Naive thymus-derived CD4-positive, alpha-beta T cell (primary cell): ENCODE results near the gene TNRC6C. TPM values are rescaled to one million over a fixed set of nuclear protein-coding genes. Genes with fewer than 3 reads are reported as not detected.

Source experiments
- ATAC-seq: fragments of 150-1000 bp; cut with Tn5 transposase; 2 replicates; pipeline ENCODE4 v1.10.0; 2021; ENCODE audit warnings: mild to moderate bottlenecking, moderate library complexity
- CTCF ChIA-PET: fragments of 350-600 bp; sonication (Branson Sonifier 250); formaldehyde crosslinking; loops from one replicate; lab custom pipeline; 2021; ENCODE audit warnings: antibody characterized with exemption; lab: Charles Lee
- POLR2A ChIA-PET: fragments of 350-600 bp; sonication (Branson Sonifier 250); formaldehyde crosslinking; loops from one replicate; lab custom pipeline; 2021; ENCODE audit warnings: antibody characterized with exemption, inconsistent platforms; lab: Charles Lee
- DNase-seq, 9 donors: peaks; one replicate each; pipeline versions ENCODE4 v3.0.0 to v3.0.0-alpha.2; 2020 to 2022; ENCODE audit warnings: mixed read lengths in 1 of 9
- H3K27ac ChIP-seq: one replicate; pipeline ENCODE4 v1.7.0; 2013; ENCODE audit warnings: mild to moderate bottlenecking, low read depth, low read length, moderate library complexity
- H3K27me3 ChIP-seq, 2 donors: one replicate each; pipeline ENCODE4 v1.7.0; 2013; ENCODE audit warnings: low read length in 2 of 2, mild to moderate bottlenecking in 2 of 2, moderate library complexity in 2 of 2; ENCODE audit not compliant: control insufficient read depth in 2 of 2, insufficient read depth in 2 of 2
- H3K36me3 ChIP-seq, 3 experiments: 1 replicate in 2 of 3; 2 replicates in 1 of 3; pipeline ENCODE4 v1.7.0; 2013; ENCODE audit warnings: low read length in 3 of 3, mild to moderate bottlenecking in 3 of 3, moderate library complexity in 1 of 3; ENCODE audit not compliant: insufficient read depth in 3 of 3, control insufficient read depth in 2 of 3
- H3K4me1 ChIP-seq, 2 donors: one replicate each; pipeline ENCODE4 v1.7.0; 2013; ENCODE audit warnings: low read length in 2 of 2, mild to moderate bottlenecking in 2 of 2, moderate library complexity in 1 of 2; ENCODE audit not compliant: control insufficient read depth in 2 of 2, insufficient read depth in 2 of 2
- H3K4me3 ChIP-seq: 2 replicates; pipeline ENCODE4 v1.7.0; 2013; ENCODE audit warnings: mild to moderate bottlenecking, low read length
- H3K9me3 ChIP-seq, 3 experiments: 1 replicate in 2 of 3; 2 replicates in 1 of 3; pipeline ENCODE4 v1.7.0; 2013; ENCODE audit warnings: low read length in 3 of 3; ENCODE audit not compliant: control insufficient read depth in 2 of 3
- H3K27ac Mint-ChIP-seq, 9 donors: one replicate each; pipeline ENCODE4 v1.8.0; 2020 to 2022; ENCODE audit warnings: mixed read lengths in 9 of 9, mild to moderate bottlenecking in 8 of 9, moderate library complexity in 5 of 9, inconsistent platforms in 2 of 9
- H3K27me3 Mint-ChIP-seq, 5 donors: one replicate each; pipeline ENCODE4 v1.8.0; 2021 to 2022; ENCODE audit warnings: mixed read lengths in 5 of 5, mild to moderate bottlenecking in 1 of 5
- H3K36me3 Mint-ChIP-seq, 5 donors: one replicate each; pipeline ENCODE4 v1.8.0; 2020 to 2022; ENCODE audit warnings: mixed read lengths in 5 of 5, mild to moderate bottlenecking in 3 of 5, inconsistent platforms in 1 of 5
- H3K4me1 Mint-ChIP-seq, 7 donors: one replicate each; pipeline ENCODE4 v1.8.0; 2020 to 2022; ENCODE audit warnings: mixed read lengths in 7 of 7, mild to moderate bottlenecking in 3 of 7, inconsistent platforms in 1 of 7
- H3K4me3 Mint-ChIP-seq, 10 donors: one replicate each; pipeline ENCODE4 v1.8.0; 2020 to 2022; ENCODE audit warnings: mild to moderate bottlenecking in 10 of 10, mixed read lengths in 10 of 10, moderate library complexity in 6 of 10, inconsistent platforms in 2 of 10
- H3K9me3 Mint-ChIP-seq, 11 donors: one replicate each; pipeline ENCODE4 v1.8.0; 2020 to 2022; ENCODE audit warnings: mixed read lengths in 11 of 11, mild to moderate bottlenecking in 4 of 11, inconsistent platforms in 1 of 11, moderate library complexity in 1 of 11
- intact Hi-C, 2 donors: fragments of 100-400 bp; cut with micrococcal nuclease; formaldehyde crosslinking; loops; one replicate each; pipeline ENCODE4 v1.15.1; 2023
- polyA plus RNA-seq, 2 donors: library from polyadenylated mRNA; unstranded; fragments of 300-500 nt; fragmentation: Illumina TruSeq; gene quantifications; one replicate each; pipeline ENCODE4 v1.2.3, GENCODE V29; 2021
- total RNA-seq, 6 experiments: library from RNA in 5 of 6; stranded (reverse) in 5 of 6; gene quantifications; 1 replicate in 5 of 6; 2 replicates in 1 of 6; pipeline ENCODE4 v1.2.3 and lab custom pipeline; 2021 to 2026

TNRC6C gene
- total and polyA plus RNA-seq, 7 experiments from 2014 or later, result 7.4 to 133 (median 73.4) TPM

GRCh38 chr17:78007647-78008046, 49.1 kb downstream of the TNRC6C start:
- H3K36me3 ChIP-seq, result peaks cover 3 to 32% (median 17%) of the 10 kb centered on the region in 3 experiments
- no peak overlapping the region for H3K4me3 ChIP-seq
- no peaks in the 10 kb centered on the region for H3K27me3 ChIP-seq
- Mint-ChIP-seq H3K4me3 (no peak overlapping the region), H3K9me3 (no peaks in the 10 kb centered on the region), H3K36me3 (peaks cover 4 to 31% (median 11%) of the 10 kb centered on the region in 5 donors), H3K27ac (peak overlapping the region in 4 of 9 donors; percentile 13 to 78 (median 51)), H3K4me1 (peaks cover 4 to 77% (median 49%) of the 10 kb centered on the region in 7 donors), H3K27me3 (no peaks in the 10 kb centered on the region)
- ATAC-seq (no peak), DNase-seq (no peak)
- POLR2A ChIA-PET, result no interaction called here
- H3K4me1 ChIP-seq, result peaks cover 0 to 3% of the 10 kb centered on the region in 2 donors
- no peak overlapping the region for H3K27ac ChIP-seq
- intact Hi-C loops, result loop anchor here in 1 of 2 donors (2.0 kb wide), 1 partner anchor 13 kb away; no protein-coding TSS in a partner anchor
- CTCF ChIA-PET, result interaction anchor here (1.0 kb wide), 1 partner anchor 12 kb away, joined by 3 read pairs; no protein-coding TSS in a partner anchor
- no peaks in the 10 kb centered on the region for H3K9me3 ChIP-seq

DNA sequence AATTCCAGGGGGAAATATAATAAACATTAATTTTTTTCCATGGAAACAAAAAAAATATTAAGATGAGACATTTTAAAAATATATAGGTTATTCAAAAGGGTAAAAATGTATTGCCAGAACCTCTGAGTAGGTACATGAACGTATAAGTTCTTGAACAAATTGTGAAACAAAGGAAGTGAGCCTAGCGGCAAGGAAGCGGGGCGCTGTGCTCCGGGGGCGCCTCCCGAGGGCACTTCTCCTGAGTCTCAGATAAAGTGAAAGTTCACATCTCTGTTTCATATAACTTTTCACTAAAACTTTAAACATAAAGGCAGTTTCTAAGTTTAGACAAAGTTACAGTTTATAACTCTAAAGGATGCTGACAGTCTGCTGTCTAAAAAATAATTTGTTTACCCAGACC, 52.3 kb downstream of the TNRC6C start:
- no peak overlapping the region for H3K27ac ChIP-seq
- ChIA-PET CTCF (interaction anchor here (0.6 to 5.2 kb wide), 7 partner anchors 8 to 601 kb away, joined by 3 to 61 read pairs (median 4); no protein-coding TSS in a partner anchor), POLR2A (interaction anchor here (1.1 to 5.9 kb wide), 2 partner anchors 8 to 52 kb away, joined by 5 to 75 read pairs; partner anchors contain the start of gene TNRC6C)
- Mint-ChIP-seq H3K27ac (peak overlapping the region in 7 of 9 donors; percentile 41 to 86 (median 76)), H3K4me3 (peak overlapping the region in 6 of 10 donors; percentile 2 to 73 (median 44)), H3K9me3 (no peaks in the 10 kb centered on the region), H3K36me3 (peaks cover 1 to 17% (median 4%) of the 10 kb centered on the region in 5 donors), H3K27me3 (no peaks in the 10 kb centered on the region), H3K4me1 (peaks cover 16 to 66% (median 43%) of the 10 kb centered on the region in 7 donors)
- H3K36me3 ChIP-seq, result peaks cover 0 to 24% (median 18%) of the 10 kb centered on the region in 3 experiments
- intact Hi-C loops, result loop anchor here in 1 of 2 donors (1.0 to 5.0 kb wide), 3 partner anchors 123 to 578 kb away; no protein-coding TSS in a partner anchor
- DNase-seq, result peak in 5 of 9 donors; percentile 21 to 43 (median 30)
- ATAC-seq, result peak; percentile 49
- H3K27me3 ChIP-seq, result no peaks in the 10 kb centered on the region
- H3K4me1 ChIP-seq, result peaks cover 0 to 3% of the 10 kb centered on the region in 2 donors
- H3K4me3 ChIP-seq, result no peak overlapping the region
- H3K9me3 ChIP-seq, result no peaks in the 10 kb centered on the region

- Histone ChIP-seq H3K4me3 (no peak overlapping the region), H3K36me3 (peaks cover 3 to 34% (median 16%) of the 10 kb centered on the region in 3 experiments), H3K4me1 (peaks cover 0 to 3% of the 10 kb centered on the region in 2 donors), H3K9me3 (no peaks in the 10 kb centered on the region), H3K27ac (no peak overlapping the region), H3K27me3 (no peaks in the 10 kb centered on the region)
- ATAC-seq (no peak), DNase-seq (no peak)
- H3K27me3 Mint-ChIP-seq, result no peaks in the 10 kb centered on the region
- H3K36me3 Mint-ChIP-seq, result peaks cover 0 to 12% (median 1%) of the 10 kb centered on the region in 5 donors
- ChIA-PET CTCF (interaction anchor here (0.9 to 5.2 kb wide), 14 partner anchors 8 to 470 kb away, joined by 3 to 61 read pairs (median 5); no protein-coding TSS in a partner anchor), POLR2A (interaction anchor here (1.0 to 5.9 kb wide), 4 partner anchors 49 to 470 kb away, joined by 3 to 75 read pairs (median 5); partner anchors contain the start of gene TNRC6C)
- peak overlapping the region in 6 of 9 donors; percentile 9 to 76 (median 38) for H3K27ac Mint-ChIP-seq
- H3K9me3 Mint-ChIP-seq, result peaks cover 0 to 2% (median 0%) of the 10 kb centered on the region in 11 donors
- H3K4me1 Mint-ChIP-seq, result peaks cover 15 to 61% (median 39%) of the 10 kb centered on the region in 7 donors
- intact Hi-C loops, result loop anchor here in 1 of 2 donors (5.0 kb wide), 2 partner anchors 125 to 580 kb away; no protein-coding TSS in a partner anchor
- H3K4me3 Mint-ChIP-seq, result no peak overlapping the region
Observed at GRCh38 chr17:78012428-78012827, 53.9 kb downstream of the TNRC6C start.

GRCh38 chr17:78013683-78014467, 55.4 kb downstream of the TNRC6C start:
- Histone ChIP-seq H3K27ac (no peak overlapping the region), H3K4me1 (peaks cover 0 to 3% of the 10 kb centered on the region in 2 donors), H3K36me3 (peaks cover 3 to 28% (median 13%) of the 10 kb centered on the region in 3 experiments), H3K27me3 (no peaks in the 10 kb centered on the region), H3K9me3 (no peaks in the 10 kb centered on the region), H3K4me3 (no peak overlapping the region)
- POLR2A ChIA-PET, result interaction anchor here (0.6 to 5.9 kb wide), 8 partner anchors 9 to 471 kb away, joined by 3 to 75 read pairs (median 4); partner anchors contain the start of gene TNRC6C
- ATAC-seq, result peak; percentile 77
- DNase-seq, result peak in 7 of 9 donors; percentile 39 to 68 (median 61)
- H3K4me3 Mint-ChIP-seq, result no peak overlapping the region
- CTCF ChIA-PET, result interaction anchor here (0.6 to 5.2 kb wide), 34 partner anchors 9 to 927 kb away, joined by 3 to 61 read pairs (median 4); partner anchors contain the start of gene TNRC6C
- no peaks in the 10 kb centered on the region for H3K27me3 Mint-ChIP-seq
- peaks cover 0 to 2% (median 0%) of the 10 kb centered on the region in 11 donors for H3K9me3 Mint-ChIP-seq
- intact Hi-C loops, result loop anchor here (1.0 to 5.0 kb wide), 8 partner anchors 53 to 582 kb away; no protein-coding TSS in a partner anchor
- H3K4me1 Mint-ChIP-seq, result peaks cover 18 to 58% (median 43%) of the 10 kb centered on the region in 7 donors
- peaks cover 0 to 6% (median 1%) of the 10 kb centered on the region in 5 donors for H3K36me3 Mint-ChIP-seq
- peak overlapping the region in 5 of 9 donors; percentile 3 to 64 (median 18) for H3K27ac Mint-ChIP-seq

GRCh38 chr17:78014646-78015045, 56.1 kb downstream of the TNRC6C start:
- H3K36me3 Mint-ChIP-seq, result peaks cover 0 to 6% (median 0%) of the 10 kb centered on the region in 5 donors
- H3K4me3 Mint-ChIP-seq, result no peak overlapping the region
- no peaks in the 10 kb centered on the region for H3K9me3 ChIP-seq
- H3K36me3 ChIP-seq, result peaks cover 3 to 25% (median 13%) of the 10 kb centered on the region in 3 experiments
- H3K4me3 ChIP-seq, result no peak overlapping the region
- no peak for ATAC-seq
- no peak overlapping the region for H3K27ac Mint-ChIP-seq
- peaks cover 0 to 2% (median 0%) of the 10 kb centered on the region in 11 donors for H3K9me3 Mint-ChIP-seq
- no peak overlapping the region for H3K27ac ChIP-seq
- ChIA-PET POLR2A (interaction anchor here (0.8 to 5.9 kb wide), 5 partner anchors 8 to 472 kb away, joined by 3 to 75 read pairs (median 4); partner anchors contain the start of gene TNRC6C), CTCF (interaction anchor here (0.6 to 5.2 kb wide), 18 partner anchors 9 to 647 kb away, joined by 3 to 61 read pairs (median 4); partner anchors contain the start of gene TNRC6C)
- peaks cover 24 to 62% (median 43%) of the 10 kb centered on the region in 7 donors for H3K4me1 Mint-ChIP-seq
- H3K27me3 Mint-ChIP-seq, result no peaks in the 10 kb centered on the region
- H3K4me1 ChIP-seq, result peaks cover 1 to 8% of the 10 kb centered on the region in 2 donors
- no peak for DNase-seq
- H3K27me3 ChIP-seq, result no peaks in the 10 kb centered on the region
- intact Hi-C loops, result loop anchor here (1.0 to 5.0 kb wide), 8 partner anchors 54 to 582 kb away; no protein-coding TSS in a partner anchor
